ENCODE data around the gene PADI1.

PADI1 gene

GRCh38 chr1:17198476-17199258 lies 6.3 kb upstream of the PADI1 start:
- no peak for DNase-seq (ENCODE audit: low read depth in 2 of 2)

- no peak for DNase-seq (ENCODE audit: low read depth in 2 of 2)
Observed at GRCh38 chr1:17199267-17200044, 5.5 kb upstream of the PADI1 start.

- no peak for DNase-seq (ENCODE audit: low read depth in 2 of 2)
Observed at GRCh38 chr1:17200246-17200645, 4.7 kb upstream of the PADI1 start.

- DNase-seq (ENCODE audit: low read depth in 2 of 2): no peak
Observed at GRCh38 chr1:17200756-17201155, 4.2 kb upstream of the PADI1 start.

GRCh38 chr1:17201201-17202021 lies 3.5 kb upstream of the PADI1 start:
- DNase-seq (ENCODE audit: low read depth in 2 of 2): no peak

- DNase-seq (ENCODE audit: low read depth in 2 of 2): no peak
Observed at GRCh38 chr1:17205652-17206051, 724 bp downstream of the PADI1 start.

- no peak for DNase-seq (ENCODE audit: low read depth in 2 of 2)
Observed at GRCh38 chr1:17206196-17206595, 1.3 kb downstream of the PADI1 start.

- DNase-seq (ENCODE audit: low read depth in 2 of 2): no peak
Observed at GRCh38 chr1:17207046-17207445, 2.1 kb downstream of the PADI1 start.

GRCh38 chr1:17207540-17207939 lies 2.6 kb downstream of the PADI1 start:
- DNase-seq (ENCODE audit: low read depth in 2 of 2): no peak

- peak in 1 of 2 donors; percentile 7 for DNase-seq (ENCODE audit: low read depth in 2 of 2)
Observed at GRCh38 chr1:17207966-17208418, 3.1 kb downstream of the PADI1 start.

GRCh38 chr1:17208546-17208945 lies 3.6 kb downstream of the PADI1 start:
- no peak for DNase-seq (ENCODE audit: low read depth in 2 of 2)

- no peak for DNase-seq (ENCODE audit: low read depth in 2 of 2)
Observed at GRCh38 chr1:17209430-17209829, 4.5 kb downstream of the PADI1 start.

GRCh38 chr1:17210176-17210575 lies 5.2 kb downstream of the PADI1 start:
- DNase-seq (ENCODE audit: low read depth in 2 of 2): no peak

GRCh38 chr1:17211377-17211776 lies 6.4 kb downstream of the PADI1 start:
- DNase-seq (ENCODE audit: low read depth in 2 of 2): no peak

- no peak for DNase-seq (ENCODE audit: low read depth in 2 of 2)
Observed at GRCh38 chr1:17212009-17212408, 7.1 kb downstream of the PADI1 start.

- DNase-seq (ENCODE audit: low read depth in 2 of 2): peak; percentile 24 to 29
Observed at GRCh38 chr1:17212487-17213121, 7.7 kb downstream of the PADI1 start.

GRCh38 chr1:17213148-17213781 lies 8.3 kb downstream of the PADI1 start:
- DNase-seq (ENCODE audit: low read depth in 2 of 2): no peak

GRCh38 chr1:17213782-17214148 lies 8.8 kb downstream of the PADI1 start:
- no peak for DNase-seq (ENCODE audit: low read depth in 2 of 2)

GRCh38 chr1:17214876-17215544 lies 10.1 kb downstream of the PADI1 start:
- DNase-seq (ENCODE audit: low read depth in 2 of 2): no peak

- DNase-seq (ENCODE audit: low read depth in 2 of 2): no peak
Observed at GRCh38 chr1:17215545-17215890, 10.6 kb downstream of the PADI1 start.

GRCh38 chr1:17216078-17216477 lies 11.2 kb downstream of the PADI1 start:
- no peak for DNase-seq (ENCODE audit: low read depth in 2 of 2)

All from stimulated activated CD4-positive, alpha-beta T cell treated with anti-CD3 and anti-CD28 coated beads, Interleukin-1b, Interleukin-23, amount 100 ng/mL, for 1 hour (primary cell).